GM12878 (cell line): ENCODE results near the gene SSBP4.

ENCODE experiments used
- BHLHE40 ChIP-seq, 2 experiments: fragments of 450-650 bp in 1 of 2; IDR thresholded peaks; 2 replicates each; pipeline ENCODE4 v1.6.1; 2011 to 2017; ENCODE audit warnings: low read depth in 2 of 2, borderline replicate concordance in 1 of 2, improper control_type of control experiment in 1 of 2, low read length in 1 of 2, mild to moderate bottlenecking in 1 of 2
- CREM ChIP-seq: IDR thresholded peaks from 2 replicates; pipeline ENCODE4 v1.6.1; 2014; ENCODE audit warnings: antibody characterized with exemption, low read depth
- EP300 ChIP-seq, 2 experiments: fragments of 150-350 bp in 1 of 2; IDR thresholded peaks; 2 replicates each; pipeline ENCODE4 v1.6.1; 2011 to 2012; ENCODE audit warnings: low read depth in 2 of 2, low read length in 2 of 2, borderline replicate concordance in 1 of 2, improper control_type of control experiment in 1 of 2, inconsistent platforms in 1 of 2; ENCODE audit not compliant: control insufficient read depth in 1 of 2
- NRF1 ChIP-seq: conservative IDR thresholded peaks from 2 replicates; pipeline ENCODE4 v1.6.1; 2011; ENCODE audit warnings: mild to moderate bottlenecking, low read depth, low read length, improper control_type of control experiment
- POLR2A ChIP-seq: IDR thresholded peaks from 2 replicates; pipeline ENCODE4 v1.6.1; 2011; ENCODE audit warnings: low read depth, mild to moderate bottlenecking, low read length
- POLR2AphosphoS5 ChIP-seq: IDR thresholded peaks from 2 replicates; pipeline ENCODE4 v1.6.1; 2011; ENCODE audit warnings: mild to moderate bottlenecking, low read length, inconsistent platforms
- SMAD1 ChIP-seq: fragments of 450-650 bp; IDR thresholded peaks from 2 replicates; pipeline ENCODE4 v1.6.1; 2018; ENCODE audit warnings: mild to moderate bottlenecking, low read depth; ENCODE audit not compliant: partially characterized antibody
- TARDBP ChIP-seq: IDR thresholded peaks from 2 replicates; pipeline ENCODE4 v1.6.1; 2016; ENCODE audit warnings: borderline replicate concordance
- TCF7 ChIP-seq: IDR thresholded peaks from 2 replicates; pipeline ENCODE4 v1.6.1; 2014; ENCODE audit warnings: antibody characterized with exemption, borderline replicate concordance
- USF2 ChIP-seq: IDR thresholded peaks from 2 replicates; pipeline ENCODE4 v1.6.1; 2011; ENCODE audit warnings: low read depth, low read length, improper control_type of control experiment, borderline replicate concordance
- YY1 ChIP-seq: IDR thresholded peaks from 2 replicates; pipeline ENCODE4 v1.6.1; 2011; ENCODE audit warnings: low read depth, mild to moderate bottlenecking, low read length
- ZNF274 ChIP-seq: IDR thresholded peaks from one replicate; pipeline ENCODE4 v1.8.0; 2011; ENCODE audit not compliant: insufficient read length, insufficient read depth
- TF ChIP-seq, protein P1 (sequence below), 3 experiments: IDR thresholded peaks in 2 of 3; conservative IDR thresholded peaks in 1 of 3; 2 replicates each; pipeline ENCODE4 v1.5.1; 2011; ENCODE audit warnings: low read depth in 3 of 3, low read length in 3 of 3, mild to moderate bottlenecking in 3 of 3, control low read depth in 2 of 3, moderate library complexity in 2 of 3, inconsistent platforms in 1 of 3, mixed read lengths in 1 of 3; ENCODE audit not compliant: control insufficient read depth in 2 of 3, insufficient read depth in 1 of 3; ENCODE audit errors: extremely low read depth in 1 of 3
- TF ChIP-seq, protein P2 (sequence below): fragments of 450-650 bp; formaldehyde crosslinking; IDR thresholded peaks from 2 replicates; pipeline ENCODE4 v1.4.0; 2020; ENCODE audit warnings: mild to moderate bottlenecking, moderate library complexity

- TF ChIP-seq, protein P1, sequence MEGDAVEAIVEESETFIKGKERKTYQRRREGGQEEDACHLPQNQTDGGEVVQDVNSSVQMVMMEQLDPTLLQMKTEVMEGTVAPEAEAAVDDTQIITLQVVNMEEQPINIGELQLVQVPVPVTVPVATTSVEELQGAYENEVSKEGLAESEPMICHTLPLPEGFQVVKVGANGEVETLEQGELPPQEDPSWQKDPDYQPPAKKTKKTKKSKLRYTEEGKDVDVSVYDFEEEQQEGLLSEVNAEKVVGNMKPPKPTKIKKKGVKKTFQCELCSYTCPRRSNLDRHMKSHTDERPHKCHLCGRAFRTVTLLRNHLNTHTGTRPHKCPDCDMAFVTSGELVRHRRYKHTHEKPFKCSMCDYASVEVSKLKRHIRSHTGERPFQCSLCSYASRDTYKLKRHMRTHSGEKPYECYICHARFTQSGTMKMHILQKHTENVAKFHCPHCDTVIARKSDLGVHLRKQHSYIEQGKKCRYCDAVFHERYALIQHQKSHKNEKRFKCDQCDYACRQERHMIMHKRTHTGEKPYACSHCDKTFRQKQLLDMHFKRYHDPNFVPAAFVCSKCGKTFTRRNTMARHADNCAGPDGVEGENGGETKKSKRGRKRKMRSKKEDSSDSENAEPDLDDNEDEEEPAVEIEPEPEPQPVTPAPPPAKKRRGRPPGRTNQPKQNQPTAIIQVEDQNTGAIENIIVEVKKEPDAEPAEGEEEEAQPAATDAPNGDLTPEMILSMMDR (IDR thresholded peaks at IDR 0.05 in 2 of 3, conservative IDR thresholded peaks at IDR 0.05 in 1 of 3; ENCODE audit: control insufficient read depth in 2 of 3, extremely low read depth in 1 of 3, insufficient read depth in 1 of 3, low read depth in 3 of 3, low read length in 3 of 3): no peak
- TF ChIP-seq POLR2A (no peak), TARDBP (no peak), CREM (no peak), NRF1 (no peak), YY1 (no peak), USF2 (no peak), BHLHE40 (IDR thresholded peaks at IDR 0.05; ENCODE audit: borderline replicate concordance in 1 of 2, low read depth in 2 of 2, low read length in 1 of 2) (no peak), ZNF274 (no peak), SMAD1 (no peak), POLR2AphosphoS5 (no peak), TCF7 (no peak), EP300 (IDR thresholded peaks at IDR 0.05; ENCODE audit: borderline replicate concordance in 1 of 2, control insufficient read depth in 1 of 2, low read depth in 2 of 2, low read length in 2 of 2) (no peak)
- TF ChIP-seq, protein P2, sequence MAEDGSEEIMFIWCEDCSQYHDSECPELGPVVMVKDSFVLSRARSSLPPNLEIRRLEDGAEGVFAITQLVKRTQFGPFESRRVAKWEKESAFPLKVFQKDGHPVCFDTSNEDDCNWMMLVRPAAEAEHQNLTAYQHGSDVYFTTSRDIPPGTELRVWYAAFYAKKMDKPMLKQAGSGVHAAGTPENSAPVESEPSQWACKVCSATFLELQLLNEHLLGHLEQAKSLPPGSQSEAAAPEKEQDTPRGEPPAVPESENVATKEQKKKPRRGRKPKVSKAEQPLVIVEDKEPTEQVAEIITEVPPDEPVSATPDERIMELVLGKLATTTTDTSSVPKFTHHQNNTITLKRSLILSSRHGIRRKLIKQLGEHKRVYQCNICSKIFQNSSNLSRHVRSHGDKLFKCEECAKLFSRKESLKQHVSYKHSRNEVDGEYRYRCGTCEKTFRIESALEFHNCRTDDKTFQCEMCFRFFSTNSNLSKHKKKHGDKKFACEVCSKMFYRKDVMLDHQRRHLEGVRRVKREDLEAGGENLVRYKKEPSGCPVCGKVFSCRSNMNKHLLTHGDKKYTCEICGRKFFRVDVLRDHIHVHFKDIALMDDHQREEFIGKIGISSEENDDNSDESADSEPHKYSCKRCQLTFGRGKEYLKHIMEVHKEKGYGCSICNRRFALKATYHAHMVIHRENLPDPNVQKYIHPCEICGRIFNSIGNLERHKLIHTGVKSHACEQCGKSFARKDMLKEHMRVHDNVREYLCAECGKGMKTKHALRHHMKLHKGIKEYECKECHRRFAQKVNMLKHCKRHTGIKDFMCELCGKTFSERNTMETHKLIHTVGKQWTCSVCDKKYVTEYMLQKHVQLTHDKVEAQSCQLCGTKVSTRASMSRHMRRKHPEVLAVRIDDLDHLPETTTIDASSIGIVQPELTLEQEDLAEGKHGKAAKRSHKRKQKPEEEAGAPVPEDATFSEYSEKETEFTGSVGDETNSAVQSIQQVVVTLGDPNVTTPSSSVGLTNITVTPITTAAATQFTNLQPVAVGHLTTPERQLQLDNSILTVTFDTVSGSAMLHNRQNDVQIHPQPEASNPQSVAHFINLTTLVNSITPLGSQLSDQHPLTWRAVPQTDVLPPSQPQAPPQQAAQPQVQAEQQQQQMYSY: no peak
These were observed 41.7 kb downstream of the SSBP4 start for GRCh38 chr19:18460900-18461299.
